Measurements from ENCODE around the gene CIAO2B.

The CIAO2B gene

GRCh38 chr16:66904428-66904845 lies 29.8 kb downstream of the CIAO2B start:
- H3K79me2 ChIP-seq (ENCODE audit: insufficient read depth, low read length): no peaks in the 10 kb centered on the region
- H4K20me1 ChIP-seq (ENCODE audit: insufficient read depth, low read length): no peaks in the 10 kb centered on the region
- no peak overlapping the region for H3K4me2 ChIP-seq (ENCODE audit: insufficient read depth, low read length)
- DNase-seq (no peak), ATAC-seq (ENCODE audit: insufficient read depth, low read depth) (no peak)
- no peak overlapping the region for H3K27ac ChIP-seq (ENCODE audit: low read length)
- TF ChIP-seq EZH2 (IDR thresholded peaks at IDR 0.05; ENCODE audit: borderline replicate concordance, low read depth, low read length, severe bottlenecking) (no peak), CTCF (IDR thresholded peaks at IDR 0.05; ENCODE audit: borderline replicate concordance, extremely low read depth, low read length, poor library complexity, severe bottlenecking) (no peak)
- no peak overlapping the region for H3K9ac ChIP-seq (ENCODE audit: low read depth, low read length)
- H3K4me1 ChIP-seq (ENCODE audit: insufficient read depth, low read length): no peaks in the 10 kb centered on the region
- H3K36me3 ChIP-seq (ENCODE audit: insufficient read depth, low read length): no peaks in the 10 kb centered on the region
- no peak overlapping the region for H3K4me3 ChIP-seq (ENCODE audit: low read depth in 1 of 2, low read length in 2 of 2)
- H3K27me3 ChIP-seq (ENCODE audit: insufficient read depth, low read length, poor library complexity): no peaks in the 10 kb centered on the region
- H3K9me3 ChIP-seq (ENCODE audit: insufficient read depth, low read length, severe bottlenecking): no peaks in the 10 kb centered on the region
- H2AFZ ChIP-seq (ENCODE audit: low read depth, low read length): no peak overlapping the region

GRCh38 chr16:66903544-66904427 lies 30.4 kb downstream of the CIAO2B start:
- H3K27ac ChIP-seq (ENCODE audit: low read length): no peak overlapping the region
- H3K4me3 ChIP-seq (ENCODE audit: low read depth in 1 of 2, low read length in 2 of 2): no peak overlapping the region
- DNase-seq (no peak), ATAC-seq (ENCODE audit: insufficient read depth, low read depth) (no peak)
- H3K4me2 ChIP-seq (ENCODE audit: insufficient read depth, low read length): no peak overlapping the region
- no peaks in the 10 kb centered on the region for H3K79me2 ChIP-seq (ENCODE audit: insufficient read depth, low read length)
- H3K4me1 ChIP-seq (ENCODE audit: insufficient read depth, low read length): no peaks in the 10 kb centered on the region
- H3K36me3 ChIP-seq (ENCODE audit: insufficient read depth, low read length): no peaks in the 10 kb centered on the region
- no peaks in the 10 kb centered on the region for H3K27me3 ChIP-seq (ENCODE audit: insufficient read depth, low read length, poor library complexity)
- no peaks in the 10 kb centered on the region for H3K9me3 ChIP-seq (ENCODE audit: insufficient read depth, low read length, severe bottlenecking)
- H2AFZ ChIP-seq (ENCODE audit: low read depth, low read length): no peak overlapping the region
- no peaks in the 10 kb centered on the region for H4K20me1 ChIP-seq (ENCODE audit: insufficient read depth, low read length)
- H3K9ac ChIP-seq (ENCODE audit: low read depth, low read length): no peak overlapping the region
- TF ChIP-seq CTCF (IDR thresholded peaks at IDR 0.05; ENCODE audit: borderline replicate concordance, extremely low read depth, low read length, poor library complexity, severe bottlenecking) (no peak), EZH2 (IDR thresholded peaks at IDR 0.05; ENCODE audit: borderline replicate concordance, low read depth, low read length, severe bottlenecking) (no peak)

GRCh38 chr16:66902648-66903543 lies 31.3 kb downstream of the CIAO2B start:
- H3K27ac ChIP-seq (ENCODE audit: low read length): no peak overlapping the region
- H3K4me1 ChIP-seq (ENCODE audit: insufficient read depth, low read length): no peaks in the 10 kb centered on the region
- H3K9me3 ChIP-seq (ENCODE audit: insufficient read depth, low read length, severe bottlenecking): no peaks in the 10 kb centered on the region
- H3K79me2 ChIP-seq (ENCODE audit: insufficient read depth, low read length): no peaks in the 10 kb centered on the region
- TF ChIP-seq EZH2 (IDR thresholded peaks at IDR 0.05; ENCODE audit: borderline replicate concordance, low read depth, low read length, severe bottlenecking): no peak
- no peak for TF ChIP-seq CTCF (IDR thresholded peaks at IDR 0.05; ENCODE audit: borderline replicate concordance, extremely low read depth, low read length, poor library complexity, severe bottlenecking)
- no peaks in the 10 kb centered on the region for H3K27me3 ChIP-seq (ENCODE audit: insufficient read depth, low read length, poor library complexity)
- no peak for DNase-seq
- ATAC-seq (ENCODE audit: insufficient read depth, low read depth): no peak
- H2AFZ ChIP-seq (ENCODE audit: low read depth, low read length): no peak overlapping the region
- no peaks in the 10 kb centered on the region for H4K20me1 ChIP-seq (ENCODE audit: insufficient read depth, low read length)
- H3K36me3 ChIP-seq (ENCODE audit: insufficient read depth, low read length): no peaks in the 10 kb centered on the region
- no peak overlapping the region for H3K4me2 ChIP-seq (ENCODE audit: insufficient read depth, low read length)
- H3K9ac ChIP-seq (ENCODE audit: low read depth, low read length): no peak overlapping the region
- H3K4me3 ChIP-seq (ENCODE audit: low read depth in 1 of 2, low read length in 2 of 2): no peak overlapping the region

Measured in DND-41 (cell line).